ENCODE data around the gene ADGRF1.
"Not testable (repeated sequence)": the region's sequence is repeated elsewhere in the genome, so short reads cannot be mapped to it uniquely, and the experiment has no call there.

Gene ADGRF1

GRCh38 chr6:47042275-47042791 is at the start of gene ADGRF1:
ADGRF1 (minus strand) TSS chr6:47042332; CDS start chr6:47029061, 13,271 bp downstream.
- Histone ChIP-seq H2AFZ (ENCODE audit: low read depth, low read length, severe bottlenecking) (no peak within 1 kb of the TSS), H3K27me3 (ENCODE audit: low read length) (no peaks in the 10 kb centered on the region), H4K20me1 (ENCODE audit: low read depth, low read length) (no peaks in the 10 kb centered on the region), H3K27ac (ENCODE audit: low read depth, low read length) (no peak within 1 kb of the TSS), H3K9me3 (ENCODE audit: insufficient read depth, low read length) (no peaks in the 10 kb centered on the region), H3K9ac (ENCODE audit: low read length) (no peak within 1 kb of the TSS), H3K9me2 (replicated peaks; ENCODE audit: insufficient read depth, low read length) (no peaks in the 10 kb centered on the region), H3K4me3 (ENCODE audit: insufficient read depth, low read length, poor library complexity, severe bottlenecking) (no peak within 1 kb of the TSS), H3K36me3 (ENCODE audit: low read length) (no peaks in the 10 kb centered on the region), H3K4me2 (ENCODE audit: low read depth, low read length, poor library complexity, severe bottlenecking) (no peak within 1 kb of the TSS), H3F3A (ENCODE audit: insufficient read depth) (no peaks in the 10 kb centered on the region), H3K79me2 (ENCODE audit: insufficient read depth, low read length) (no peaks in the 10 kb centered on the region)
- TF ChIP-seq EZH2phosphoT487 (conservative IDR thresholded peaks at IDR 0.05; ENCODE audit: low read length) (no peak), CTCF (IDR thresholded peaks at IDR 0.05; ENCODE audit: insufficient read depth, low read length, poor library complexity, severe bottlenecking) (no peak)

DNA sequence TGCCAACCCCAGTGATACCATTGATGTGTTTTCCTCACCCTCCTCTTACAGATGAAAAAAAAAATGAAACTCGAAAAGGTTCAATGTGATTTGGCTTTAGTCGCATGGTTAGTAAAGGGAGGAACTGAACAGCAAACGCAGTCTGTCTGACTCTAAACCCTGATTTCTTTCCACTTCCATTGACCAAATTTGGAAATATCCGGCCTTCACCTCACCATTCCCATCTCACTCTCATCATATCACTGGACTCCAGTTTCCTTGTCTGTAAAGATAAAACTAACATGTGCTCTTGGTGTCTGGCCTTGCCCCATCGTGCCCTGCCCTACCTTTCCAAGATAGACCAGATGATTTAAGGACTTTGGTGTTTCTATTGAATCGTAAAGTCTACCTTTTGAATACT is 48.7 kb upstream of the ADGRF1 start:
- no peak overlapping the region for H3K9ac ChIP-seq (ENCODE audit: low read length)
- H3K4me3 ChIP-seq (ENCODE audit: insufficient read depth, low read length, poor library complexity, severe bottlenecking), result no peak overlapping the region
- H3K9me2 ChIP-seq (replicated peaks; ENCODE audit: insufficient read depth, low read length), result no peaks in the 10 kb centered on the region
- H3K27me3 ChIP-seq (ENCODE audit: low read length), result no peaks in the 10 kb centered on the region
- H4K20me1 ChIP-seq (ENCODE audit: low read depth, low read length), result no peaks in the 10 kb centered on the region
- no peak overlapping the region for H2AFZ ChIP-seq (ENCODE audit: low read depth, low read length, severe bottlenecking)
- TF ChIP-seq EZH2phosphoT487 (conservative IDR thresholded peaks at IDR 0.05; ENCODE audit: low read length), result no peak
- no peak for TF ChIP-seq CTCF (IDR thresholded peaks at IDR 0.05; ENCODE audit: insufficient read depth, low read length, poor library complexity, severe bottlenecking)
- H3K4me2 ChIP-seq (ENCODE audit: low read depth, low read length, poor library complexity, severe bottlenecking), result no peak overlapping the region
- H3K9me3 ChIP-seq (ENCODE audit: insufficient read depth, low read length), result no peaks in the 10 kb centered on the region
- H3K27ac ChIP-seq (ENCODE audit: low read depth, low read length), result no peak overlapping the region
- no peaks in the 10 kb centered on the region for H3K36me3 ChIP-seq (ENCODE audit: low read length)
- H3K79me2 ChIP-seq (ENCODE audit: insufficient read depth, low read length), result no peaks in the 10 kb centered on the region
- H3F3A ChIP-seq (ENCODE audit: insufficient read depth), result no peaks in the 10 kb centered on the region

DNA sequence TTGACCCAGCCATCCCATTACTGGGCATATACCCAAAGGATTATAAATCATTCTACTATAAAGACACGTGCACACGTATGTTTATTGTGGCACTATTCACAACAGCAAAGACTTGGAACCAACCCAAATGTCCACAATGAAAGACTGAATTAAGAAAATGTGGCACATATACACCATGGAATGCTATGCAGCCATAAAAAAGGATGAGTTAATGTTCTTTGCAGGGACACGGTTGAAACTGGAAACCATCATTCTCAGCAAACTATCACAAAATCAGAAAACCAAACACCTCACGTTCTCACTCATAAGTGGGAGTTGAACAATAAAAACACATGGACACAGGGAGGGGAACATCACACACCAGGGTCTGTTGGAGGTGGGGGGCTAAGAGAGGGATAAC is 47.3 kb upstream of the ADGRF1 start:
- not testable (repeated sequence) for H3K9ac ChIP-seq (ENCODE audit: low read length); H3K4me2 ChIP-seq (ENCODE audit: low read depth, low read length, poor library complexity, severe bottlenecking); H2AFZ ChIP-seq (ENCODE audit: low read depth, low read length, severe bottlenecking); H3K27me3 ChIP-seq (ENCODE audit: low read length); H3K4me3 ChIP-seq (ENCODE audit: insufficient read depth, low read length, poor library complexity, severe bottlenecking); H3F3A ChIP-seq (ENCODE audit: insufficient read depth); H3K27ac ChIP-seq (ENCODE audit: low read depth, low read length); H3K79me2 ChIP-seq (ENCODE audit: insufficient read depth, low read length); H3K36me3 ChIP-seq (ENCODE audit: low read length); H3K9me3 ChIP-seq (ENCODE audit: insufficient read depth, low read length); H3K9me2 ChIP-seq (replicated peaks; ENCODE audit: insufficient read depth, low read length); H4K20me1 ChIP-seq (ENCODE audit: low read depth, low read length)

DNA sequence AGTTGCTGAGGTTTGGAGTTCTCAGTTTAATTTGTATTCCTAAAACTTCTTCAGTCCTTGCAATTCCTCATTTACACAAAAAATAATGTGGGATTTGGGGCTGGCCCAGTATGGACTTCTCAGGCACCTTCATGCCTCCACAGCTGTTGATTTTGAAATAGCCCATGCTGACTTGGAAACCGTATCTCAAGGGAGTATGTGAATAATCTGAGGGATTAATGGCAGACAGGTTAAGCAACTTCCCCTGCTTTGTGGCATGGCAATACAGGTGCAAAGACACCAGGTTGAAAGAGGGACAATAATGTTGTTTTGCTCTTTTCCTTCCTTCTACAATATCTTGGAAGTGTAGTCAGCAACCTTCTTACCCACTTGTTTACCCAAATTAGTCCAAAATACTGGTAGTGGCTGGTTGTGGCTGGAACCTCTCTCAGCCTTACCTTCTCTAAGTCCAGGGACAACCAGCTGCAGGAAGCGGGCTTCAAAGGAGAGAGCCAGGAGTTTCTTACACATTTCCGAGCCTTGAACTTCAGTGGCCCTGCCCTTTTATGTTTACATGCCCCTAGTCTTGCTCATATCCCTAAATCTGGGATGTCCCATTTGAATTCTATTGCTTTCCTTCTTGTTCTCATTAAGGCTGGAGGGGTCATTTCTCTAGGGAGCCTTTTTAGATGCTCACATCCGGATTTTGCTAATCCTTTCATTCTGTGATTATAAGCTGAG is 44.1 kb upstream of the ADGRF1 start:
- H3K27me3 ChIP-seq (ENCODE audit: low read length), result no peaks in the 10 kb centered on the region
- H3K79me2 ChIP-seq (ENCODE audit: insufficient read depth, low read length), result no peaks in the 10 kb centered on the region
- no peaks in the 10 kb centered on the region for H3F3A ChIP-seq (ENCODE audit: insufficient read depth)
- H3K27ac ChIP-seq (ENCODE audit: low read depth, low read length), result no peak overlapping the region
- H3K9ac ChIP-seq (ENCODE audit: low read length), result no peak overlapping the region
- TF ChIP-seq CTCF (IDR thresholded peaks at IDR 0.05; ENCODE audit: insufficient read depth, low read length, poor library complexity, severe bottlenecking), result no peak
- no peak for TF ChIP-seq EZH2phosphoT487 (conservative IDR thresholded peaks at IDR 0.05; ENCODE audit: low read length)
- no peak overlapping the region for H2AFZ ChIP-seq (ENCODE audit: low read depth, low read length, severe bottlenecking)
- no peaks in the 10 kb centered on the region for H3K9me2 ChIP-seq (replicated peaks; ENCODE audit: insufficient read depth, low read length)
- H4K20me1 ChIP-seq (ENCODE audit: low read depth, low read length), result no peaks in the 10 kb centered on the region
- no peak overlapping the region for H3K4me3 ChIP-seq (ENCODE audit: insufficient read depth, low read length, poor library complexity, severe bottlenecking)
- no peaks in the 10 kb centered on the region for H3K36me3 ChIP-seq (ENCODE audit: low read length)
- H3K4me2 ChIP-seq (ENCODE audit: low read depth, low read length, poor library complexity, severe bottlenecking), result no peak overlapping the region
- H3K9me3 ChIP-seq (ENCODE audit: insufficient read depth, low read length), result no peaks in the 10 kb centered on the region
